ENCODE measurements around the gene ECI2.

The ECI2 gene

GRCh38 chr6:4078691-4079471 lies 56.5 kb downstream of the ECI2 start, which contains the start of gene FAM217A:
Gene FAM217A, minus strand, starts transcription at chr6:4079137. Its CDS starts 1,723 bp downstream, at chr6:4077414.
- Histone ChIP-seq H2AFZ (ENCODE audit: low read length) (no peak within 1 kb of the TSS), H3K36me3 (ENCODE audit: insufficient read depth, low read length) (no peaks in the 10 kb centered on the region), H3K9me3 (ENCODE audit: low read length) (no peaks in the 10 kb centered on the region), H3K4me1 (ENCODE audit: insufficient read depth, low read length, severe bottlenecking) (no peaks in the 10 kb centered on the region), H3K79me2 (ENCODE audit: insufficient read depth, low read length) (no peaks in the 10 kb centered on the region), H3F3A (ENCODE audit: insufficient read depth, low read length) (no peaks in the 10 kb centered on the region), H3K27ac (ENCODE audit: low read depth, low read length, poor library complexity, severe bottlenecking) (no peak within 1 kb of the TSS), H3K9me2 (ENCODE audit: low read depth, low read length) (no peaks in the 10 kb centered on the region), H3K27me3 (ENCODE audit: insufficient read depth, low read length) (no peaks in the 10 kb centered on the region), H4K20me1 (ENCODE audit: insufficient read depth, low read length) (no peaks in the 10 kb centered on the region), H3K4me2 (ENCODE audit: low read length) (no peak within 1 kb of the TSS), H3K4me3 (ENCODE audit: low read depth, low read length, poor library complexity, severe bottlenecking) (no peak within 1 kb of the TSS), H3K9ac (ENCODE audit: low read length) (no peak within 1 kb of the TSS)
- TF ChIP-seq, protein P1, sequence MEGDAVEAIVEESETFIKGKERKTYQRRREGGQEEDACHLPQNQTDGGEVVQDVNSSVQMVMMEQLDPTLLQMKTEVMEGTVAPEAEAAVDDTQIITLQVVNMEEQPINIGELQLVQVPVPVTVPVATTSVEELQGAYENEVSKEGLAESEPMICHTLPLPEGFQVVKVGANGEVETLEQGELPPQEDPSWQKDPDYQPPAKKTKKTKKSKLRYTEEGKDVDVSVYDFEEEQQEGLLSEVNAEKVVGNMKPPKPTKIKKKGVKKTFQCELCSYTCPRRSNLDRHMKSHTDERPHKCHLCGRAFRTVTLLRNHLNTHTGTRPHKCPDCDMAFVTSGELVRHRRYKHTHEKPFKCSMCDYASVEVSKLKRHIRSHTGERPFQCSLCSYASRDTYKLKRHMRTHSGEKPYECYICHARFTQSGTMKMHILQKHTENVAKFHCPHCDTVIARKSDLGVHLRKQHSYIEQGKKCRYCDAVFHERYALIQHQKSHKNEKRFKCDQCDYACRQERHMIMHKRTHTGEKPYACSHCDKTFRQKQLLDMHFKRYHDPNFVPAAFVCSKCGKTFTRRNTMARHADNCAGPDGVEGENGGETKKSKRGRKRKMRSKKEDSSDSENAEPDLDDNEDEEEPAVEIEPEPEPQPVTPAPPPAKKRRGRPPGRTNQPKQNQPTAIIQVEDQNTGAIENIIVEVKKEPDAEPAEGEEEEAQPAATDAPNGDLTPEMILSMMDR (IDR thresholded peaks at IDR 0.05; ENCODE audit: low read length): no peak
- no peak for TF ChIP-seq EZH2 (IDR thresholded peaks at IDR 0.05; ENCODE audit: borderline replicate concordance, low read length)

GRCh38 chr6:4074478-4075235 lies 60.7 kb downstream of the ECI2 start:
- TF ChIP-seq EZH2 (IDR thresholded peaks at IDR 0.05; ENCODE audit: borderline replicate concordance, low read length): no peak
- TF ChIP-seq, protein P1 (IDR thresholded peaks at IDR 0.05; ENCODE audit: low read length): no peak
- Histone ChIP-seq H4K20me1 (ENCODE audit: insufficient read depth, low read length) (no peaks in the 10 kb centered on the region), H3K36me3 (ENCODE audit: insufficient read depth, low read length) (no peaks in the 10 kb centered on the region), H3K4me3 (ENCODE audit: low read depth, low read length, poor library complexity, severe bottlenecking) (no peak overlapping the region), H3K79me2 (ENCODE audit: insufficient read depth, low read length) (no peaks in the 10 kb centered on the region), H3K27ac (ENCODE audit: low read depth, low read length, poor library complexity, severe bottlenecking) (no peak overlapping the region), H3K4me1 (ENCODE audit: insufficient read depth, low read length, severe bottlenecking) (no peaks in the 10 kb centered on the region), H3K4me2 (ENCODE audit: low read length) (no peak overlapping the region), H3K27me3 (ENCODE audit: insufficient read depth, low read length) (no peaks in the 10 kb centered on the region), H3K9me3 (ENCODE audit: low read length) (no peaks in the 10 kb centered on the region), H3K9ac (ENCODE audit: low read length) (no peak overlapping the region), H3F3A (ENCODE audit: insufficient read depth, low read length) (no peaks in the 10 kb centered on the region), H2AFZ (ENCODE audit: low read length) (no peak overlapping the region), H3K9me2 (ENCODE audit: low read depth, low read length) (no peaks in the 10 kb centered on the region)

DNA sequence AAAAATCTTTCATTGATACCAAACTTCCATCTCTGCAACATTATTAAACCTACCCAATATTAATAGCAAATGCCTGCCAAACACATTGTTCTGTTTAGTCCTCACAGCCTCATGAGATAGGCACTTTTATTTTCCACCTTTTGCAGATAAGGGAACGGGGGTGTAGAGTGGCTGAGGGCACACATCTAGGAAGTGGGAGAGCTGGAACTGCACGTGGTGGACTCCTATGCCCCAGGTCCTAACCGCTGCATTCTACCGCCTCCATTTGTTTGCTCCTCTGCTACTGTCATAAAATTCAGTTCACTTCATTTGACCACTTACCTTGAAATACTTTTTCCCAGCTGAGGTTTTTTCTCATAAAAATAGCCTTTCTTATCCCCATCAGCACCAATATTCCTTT lies 64.0 kb downstream of the ECI2 start:
- Histone ChIP-seq H3K4me1 (ENCODE audit: insufficient read depth, low read length, severe bottlenecking) (no peaks in the 10 kb centered on the region), H4K20me1 (ENCODE audit: insufficient read depth, low read length) (no peaks in the 10 kb centered on the region), H3K9me3 (ENCODE audit: low read length) (no peaks in the 10 kb centered on the region), H3K9ac (ENCODE audit: low read length) (no peak overlapping the region), H2AFZ (ENCODE audit: low read length) (no peak overlapping the region), H3K27ac (ENCODE audit: low read depth, low read length, poor library complexity, severe bottlenecking) (no peak overlapping the region), H3K79me2 (ENCODE audit: insufficient read depth, low read length) (no peaks in the 10 kb centered on the region), H3F3A (ENCODE audit: insufficient read depth, low read length) (no peaks in the 10 kb centered on the region), H3K4me3 (ENCODE audit: low read depth, low read length, poor library complexity, severe bottlenecking) (no peak overlapping the region), H3K36me3 (ENCODE audit: insufficient read depth, low read length) (no peaks in the 10 kb centered on the region), H3K27me3 (ENCODE audit: insufficient read depth, low read length) (no peaks in the 10 kb centered on the region), H3K9me2 (ENCODE audit: low read depth, low read length) (no peaks in the 10 kb centered on the region), H3K4me2 (ENCODE audit: low read length) (no peak overlapping the region)
- TF ChIP-seq, protein P1 (IDR thresholded peaks at IDR 0.05; ENCODE audit: low read length): no peak
- TF ChIP-seq EZH2 (IDR thresholded peaks at IDR 0.05; ENCODE audit: borderline replicate concordance, low read length): no peak

Data from OCI-LY1 (cell line).